Measurements from ENCODE around the gene BTBD6.

DNA sequence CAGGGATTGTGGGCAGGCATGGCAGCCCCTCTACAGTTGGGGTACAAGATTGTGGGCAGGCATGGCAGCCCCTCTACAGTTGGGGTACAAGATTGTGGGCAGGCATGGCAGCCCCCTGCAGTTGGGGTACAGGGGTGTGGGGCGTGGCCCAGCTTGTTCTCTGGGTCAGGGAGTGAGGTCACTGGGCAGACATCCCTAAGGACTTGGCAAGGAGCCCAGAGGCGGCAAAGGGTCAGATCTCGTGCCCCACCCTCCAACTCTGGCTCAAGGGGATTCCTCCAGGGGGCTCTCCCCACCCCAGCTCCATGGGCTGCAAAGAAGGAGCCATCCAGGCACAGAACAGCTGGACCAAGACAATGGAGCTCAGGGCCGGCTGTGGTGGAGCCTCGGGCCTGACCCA, 41.5 kb upstream of the BTBD6 start:
- TF ChIP-seq EZH2 (IDR thresholded peaks at IDR 0.05; ENCODE audit: low read depth, low read length, severe bottlenecking), result no peak
- TF ChIP-seq, protein P1, sequence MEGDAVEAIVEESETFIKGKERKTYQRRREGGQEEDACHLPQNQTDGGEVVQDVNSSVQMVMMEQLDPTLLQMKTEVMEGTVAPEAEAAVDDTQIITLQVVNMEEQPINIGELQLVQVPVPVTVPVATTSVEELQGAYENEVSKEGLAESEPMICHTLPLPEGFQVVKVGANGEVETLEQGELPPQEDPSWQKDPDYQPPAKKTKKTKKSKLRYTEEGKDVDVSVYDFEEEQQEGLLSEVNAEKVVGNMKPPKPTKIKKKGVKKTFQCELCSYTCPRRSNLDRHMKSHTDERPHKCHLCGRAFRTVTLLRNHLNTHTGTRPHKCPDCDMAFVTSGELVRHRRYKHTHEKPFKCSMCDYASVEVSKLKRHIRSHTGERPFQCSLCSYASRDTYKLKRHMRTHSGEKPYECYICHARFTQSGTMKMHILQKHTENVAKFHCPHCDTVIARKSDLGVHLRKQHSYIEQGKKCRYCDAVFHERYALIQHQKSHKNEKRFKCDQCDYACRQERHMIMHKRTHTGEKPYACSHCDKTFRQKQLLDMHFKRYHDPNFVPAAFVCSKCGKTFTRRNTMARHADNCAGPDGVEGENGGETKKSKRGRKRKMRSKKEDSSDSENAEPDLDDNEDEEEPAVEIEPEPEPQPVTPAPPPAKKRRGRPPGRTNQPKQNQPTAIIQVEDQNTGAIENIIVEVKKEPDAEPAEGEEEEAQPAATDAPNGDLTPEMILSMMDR (IDR thresholded peaks at IDR 0.05; ENCODE audit: control extremely low read depth in 1 of 3, insufficient read depth in 1 of 3, low read depth in 1 of 3, low read length in 3 of 3), result no peak
- no peak for TF ChIP-seq EGR1 (IDR thresholded peaks at IDR 0.05; ENCODE audit: borderline replicate concordance, low read depth, low read length)
- TF ChIP-seq, protein P2, sequence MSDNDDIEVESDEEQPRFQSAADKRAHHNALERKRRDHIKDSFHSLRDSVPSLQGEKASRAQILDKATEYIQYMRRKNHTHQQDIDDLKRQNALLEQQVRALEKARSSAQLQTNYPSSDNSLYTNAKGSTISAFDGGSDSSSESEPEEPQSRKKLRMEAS (IDR thresholded peaks at IDR 0.05), result no peak

Data from H1 (cell line).